WTC11 (cell line): ENCODE data around the gene LEFTY1. TPM values are rescaled to one million over a fixed set of nuclear protein-coding genes. Genes with fewer than 3 reads are reported as not detected.
A peak's percentile ranks its signal among the peaks of the same experiment; 100 is the strongest.

Experiments used
- ATAC-seq: fragments of 200-7000 bp; cut with Tn5 transposase; 2 replicates; pipeline ENCODE4 v1.10.0; 2021; ENCODE audit warnings: mild to moderate bottlenecking, moderate library complexity
- CTCF ChIA-PET: fragments of 300-600 bp; sonication (Branson Sonifier 250); formaldehyde crosslinking; loops from one replicate; lab custom pipeline; 2021; ENCODE audit warnings: antibody characterized with exemption; lab: Charles Lee
- POLR2A ChIA-PET: fragments of 350-600 bp; sonication (Branson Sonifier 250); formaldehyde crosslinking; loops from one replicate; lab custom pipeline; 2021; ENCODE audit warnings: antibody characterized with exemption; lab: Charles Lee
- DNase-seq: peaks from one replicate; pipeline ENCODE4 v3.0.0; 2021; ENCODE audit warnings: low spot score
- H3K27ac Mint-ChIP-seq: 2 replicates; pipeline ENCODE4 v1.8.0; 2021; ENCODE audit warnings: mixed read lengths
- H3K27me3 Mint-ChIP-seq: 2 replicates; pipeline ENCODE4 v1.8.0; 2021; ENCODE audit warnings: low read depth, mild to moderate bottlenecking, moderate library complexity, mixed read lengths
- H3K36me3 Mint-ChIP-seq: 2 replicates; pipeline ENCODE4 v1.8.0; 2021; ENCODE audit warnings: mixed read lengths
- H3K4me1 Mint-ChIP-seq: 2 replicates; pipeline ENCODE4 v1.8.0; 2022; ENCODE audit warnings: mixed read lengths
- H3K4me3 Mint-ChIP-seq: 2 replicates; pipeline ENCODE4 v1.8.0; 2021; ENCODE audit warnings: mild to moderate bottlenecking, moderate library complexity, mixed read lengths
- H3K9me3 Mint-ChIP-seq: 2 replicates; pipeline ENCODE4 v1.8.0; 2021; ENCODE audit warnings: mixed read lengths
- ATF2 ChIP-seq: sonication (generic); formaldehyde crosslinking; IDR thresholded peaks from 2 replicates; pipeline ENCODE4 v1.8.1; 2022; ENCODE audit warnings: low read depth, missing genetic modification reagents, borderline replicate concordance
- CBFB ChIP-seq: sonication (generic); formaldehyde crosslinking; IDR thresholded peaks from 2 replicates; pipeline ENCODE4 v1.8.1; 2022; ENCODE audit warnings: mild to moderate bottlenecking, low read depth, missing genetic modification reagents
- E2F1 ChIP-seq: sonication (generic); formaldehyde crosslinking; IDR thresholded peaks from 2 replicates; pipeline ENCODE4 v1.8.0; 2022; ENCODE audit warnings: mild to moderate bottlenecking, missing genetic modification reagents
- GRHL2 ChIP-seq: fragments of 250-450 bp; sonication (Bioruptor Pico); IDR thresholded peaks from 2 replicates; pipeline ENCODE4 v1.8.0; 2022; ENCODE audit warnings: mild to moderate bottlenecking, moderate library complexity; ENCODE audit not compliant: insufficient replicate concordance, severe bottlenecking
- JAZF1 ChIP-seq: fragments of 250-450 bp; sonication (Bioruptor Pico); IDR thresholded peaks from 2 replicates; pipeline ENCODE4 v1.9.0; 2021; ENCODE audit warnings: moderate library complexity, mild to moderate bottlenecking, inconsistent platforms
- NFE2L1 ChIP-seq: sonication (generic); formaldehyde crosslinking; IDR thresholded peaks from 2 replicates; pipeline ENCODE4 v1.8.1; 2023; ENCODE audit warnings: missing genetic modification reagents
- RORB ChIP-seq: fragments of 250-450 bp; sonication (Bioruptor Pico); IDR thresholded peaks from 2 replicates; pipeline ENCODE4 v1.9.0; 2021; ENCODE audit warnings: mild to moderate bottlenecking
- STAT6 ChIP-seq: sonication (generic); formaldehyde crosslinking; conservative IDR thresholded peaks from 2 replicates; pipeline ENCODE4 v1.8.1; 2023; ENCODE audit warnings: mild to moderate bottlenecking, low read depth, missing genetic modification reagents, moderate library complexity
- TEAD1 ChIP-seq: sonication (generic); formaldehyde crosslinking; IDR thresholded peaks from 2 replicates; pipeline ENCODE4 v1.8.0; 2022; ENCODE audit warnings: mild to moderate bottlenecking, missing genetic modification reagents
- TP53 ChIP-seq: sonication (generic); formaldehyde crosslinking; IDR thresholded peaks from 2 replicates; pipeline ENCODE4 v1.8.1; 2023; ENCODE audit warnings: mild to moderate bottlenecking, missing genetic modification reagents
- ZBTB43 ChIP-seq: sonication (generic); formaldehyde crosslinking; IDR thresholded peaks from 2 replicates; pipeline ENCODE4 v1.8.1; 2023; ENCODE audit warnings: mild to moderate bottlenecking, missing genetic modification reagents
- ZNF317 ChIP-seq: sonication (generic); formaldehyde crosslinking; IDR thresholded peaks from 2 replicates; pipeline ENCODE4 v1.8.1; 2023; ENCODE audit warnings: low read depth, mild to moderate bottlenecking, moderate library complexity, missing genetic modification reagents, borderline replicate concordance
- ZNF396 ChIP-seq: fragments of 250-450 bp; sonication (Bioruptor Pico); IDR thresholded peaks from 2 replicates; pipeline ENCODE4 v1.8.0; 2021; ENCODE audit warnings: mild to moderate bottlenecking, moderate library complexity, borderline replicate concordance
- total RNA-seq: library from RNA; stranded (reverse); gene quantifications from 3 replicates; pipeline ENCODE4 v1.2.3, GENCODE V29; 2021
- TF ChIP-seq, protein P1 (sequence below): fragments of 200-600 bp; IDR thresholded peaks from 2 replicates; pipeline ENCODE4 v1.8.0; 2022; ENCODE audit warnings: antibody characterized with exemption
- TF ChIP-seq, protein P2 (sequence below): sonication (generic); formaldehyde crosslinking; IDR thresholded peaks from 2 replicates; pipeline ENCODE4 v1.8.1; 2023; ENCODE audit warnings: mild to moderate bottlenecking, moderate library complexity, missing genetic modification reagents
- TF ChIP-seq, protein P3 (sequence below): sonication (generic); formaldehyde crosslinking; IDR thresholded peaks from 2 replicates; pipeline ENCODE4 v1.8.1; 2023; ENCODE audit warnings: mild to moderate bottlenecking, missing genetic modification reagents, borderline replicate concordance

LEFTY1 gene
- total RNA-seq, 1 experiment from 2014 or later: 52.9 TPM

DNA sequence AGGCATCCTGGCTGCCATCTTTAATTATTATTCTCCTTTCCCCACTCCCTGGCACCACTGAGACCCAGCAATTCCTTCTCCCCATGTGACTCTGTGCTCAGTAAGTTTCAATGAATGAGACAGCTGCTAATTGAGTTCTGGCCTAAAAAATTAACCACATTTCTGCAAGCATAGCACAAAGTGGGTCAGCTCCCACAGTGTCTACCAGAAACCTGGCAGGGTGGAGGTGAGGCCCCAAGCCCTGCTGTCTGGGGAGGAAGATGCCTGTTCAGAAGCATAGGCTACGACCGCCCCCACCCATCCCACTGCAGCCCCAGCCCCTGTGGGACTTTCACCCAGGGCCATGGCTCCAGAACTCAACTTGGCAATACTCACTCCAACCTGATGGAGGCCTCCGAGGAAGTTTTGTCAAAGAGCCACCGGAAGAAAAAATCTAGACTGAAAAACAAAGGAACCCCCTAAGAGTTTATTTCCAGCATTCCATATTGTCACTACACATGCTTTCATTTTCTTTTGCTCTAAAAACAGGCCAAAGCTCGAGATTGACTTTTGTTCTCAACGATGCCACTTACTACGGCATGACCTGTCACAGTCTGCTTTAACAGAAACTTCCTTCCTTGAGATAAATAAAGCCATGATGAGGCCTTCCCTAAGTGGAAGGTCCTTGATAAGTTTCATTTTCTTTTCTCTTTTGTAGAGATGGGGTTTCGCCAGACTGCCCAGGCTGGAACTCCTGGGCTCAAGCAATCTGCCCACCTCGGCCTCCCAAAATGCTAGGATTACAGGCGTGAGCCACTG lies 33.2 kb downstream of the LEFTY1 start:
- H3K4me1 Mint-ChIP-seq: no peaks in the 10 kb centered on the region
- ATAC-seq: peak; percentile 27; the same call in 1 of the 2 replicates
- peaks cover 86% of the 10 kb centered on the region for H3K36me3 Mint-ChIP-seq
- TF ChIP-seq ZNF396 (CRISPR knock-in tag) (no peak), E2F1 (CRISPR knock-in tag) (no peak), ATF2 (CRISPR knock-in tag) (no peak), ZBTB43 (CRISPR knock-in tag) (no peak), JAZF1 (no peak), RORB (CRISPR knock-in tag) (no peak), TP53 (CRISPR knock-in tag) (no peak), STAT6 (CRISPR knock-in tag) (no peak), GRHL2 (no peak), ZNF317 (no peak), TEAD1 (CRISPR knock-in tag) (no peak), CBFB (CRISPR knock-in tag) (no peak), NFE2L1 (CRISPR knock-in tag) (no peak)
- TF ChIP-seq, protein P1, sequence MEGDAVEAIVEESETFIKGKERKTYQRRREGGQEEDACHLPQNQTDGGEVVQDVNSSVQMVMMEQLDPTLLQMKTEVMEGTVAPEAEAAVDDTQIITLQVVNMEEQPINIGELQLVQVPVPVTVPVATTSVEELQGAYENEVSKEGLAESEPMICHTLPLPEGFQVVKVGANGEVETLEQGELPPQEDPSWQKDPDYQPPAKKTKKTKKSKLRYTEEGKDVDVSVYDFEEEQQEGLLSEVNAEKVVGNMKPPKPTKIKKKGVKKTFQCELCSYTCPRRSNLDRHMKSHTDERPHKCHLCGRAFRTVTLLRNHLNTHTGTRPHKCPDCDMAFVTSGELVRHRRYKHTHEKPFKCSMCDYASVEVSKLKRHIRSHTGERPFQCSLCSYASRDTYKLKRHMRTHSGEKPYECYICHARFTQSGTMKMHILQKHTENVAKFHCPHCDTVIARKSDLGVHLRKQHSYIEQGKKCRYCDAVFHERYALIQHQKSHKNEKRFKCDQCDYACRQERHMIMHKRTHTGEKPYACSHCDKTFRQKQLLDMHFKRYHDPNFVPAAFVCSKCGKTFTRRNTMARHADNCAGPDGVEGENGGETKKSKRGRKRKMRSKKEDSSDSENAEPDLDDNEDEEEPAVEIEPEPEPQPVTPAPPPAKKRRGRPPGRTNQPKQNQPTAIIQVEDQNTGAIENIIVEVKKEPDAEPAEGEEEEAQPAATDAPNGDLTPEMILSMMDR: no peak
- TF ChIP-seq, protein P2, sequence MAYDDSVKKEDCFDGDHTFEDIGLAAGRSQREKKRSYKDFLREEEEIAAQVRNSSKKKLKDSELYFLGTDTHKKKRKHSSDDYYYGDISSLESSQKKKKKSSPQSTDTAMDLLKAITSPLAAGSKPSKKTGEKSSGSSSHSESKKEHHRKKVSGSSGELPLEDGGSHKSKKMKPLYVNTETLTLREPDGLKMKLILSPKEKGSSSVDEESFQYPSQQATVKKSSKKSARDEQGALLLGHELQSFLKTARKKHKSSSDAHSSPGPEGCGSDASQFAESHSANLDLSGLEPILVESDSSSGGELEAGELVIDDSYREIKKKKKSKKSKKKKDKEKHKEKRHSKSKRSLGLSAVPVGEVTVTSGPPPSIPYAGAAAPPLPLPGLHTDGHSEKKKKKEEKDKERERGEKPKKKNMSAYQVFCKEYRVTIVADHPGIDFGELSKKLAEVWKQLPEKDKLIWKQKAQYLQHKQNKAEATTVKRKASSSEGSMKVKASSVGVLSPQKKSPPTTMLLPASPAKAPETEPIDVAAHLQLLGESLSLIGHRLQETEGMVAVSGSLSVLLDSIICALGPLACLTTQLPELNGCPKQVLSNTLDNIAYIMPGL (CRISPR knock-in tag): no peak
- TF ChIP-seq, protein P3, sequence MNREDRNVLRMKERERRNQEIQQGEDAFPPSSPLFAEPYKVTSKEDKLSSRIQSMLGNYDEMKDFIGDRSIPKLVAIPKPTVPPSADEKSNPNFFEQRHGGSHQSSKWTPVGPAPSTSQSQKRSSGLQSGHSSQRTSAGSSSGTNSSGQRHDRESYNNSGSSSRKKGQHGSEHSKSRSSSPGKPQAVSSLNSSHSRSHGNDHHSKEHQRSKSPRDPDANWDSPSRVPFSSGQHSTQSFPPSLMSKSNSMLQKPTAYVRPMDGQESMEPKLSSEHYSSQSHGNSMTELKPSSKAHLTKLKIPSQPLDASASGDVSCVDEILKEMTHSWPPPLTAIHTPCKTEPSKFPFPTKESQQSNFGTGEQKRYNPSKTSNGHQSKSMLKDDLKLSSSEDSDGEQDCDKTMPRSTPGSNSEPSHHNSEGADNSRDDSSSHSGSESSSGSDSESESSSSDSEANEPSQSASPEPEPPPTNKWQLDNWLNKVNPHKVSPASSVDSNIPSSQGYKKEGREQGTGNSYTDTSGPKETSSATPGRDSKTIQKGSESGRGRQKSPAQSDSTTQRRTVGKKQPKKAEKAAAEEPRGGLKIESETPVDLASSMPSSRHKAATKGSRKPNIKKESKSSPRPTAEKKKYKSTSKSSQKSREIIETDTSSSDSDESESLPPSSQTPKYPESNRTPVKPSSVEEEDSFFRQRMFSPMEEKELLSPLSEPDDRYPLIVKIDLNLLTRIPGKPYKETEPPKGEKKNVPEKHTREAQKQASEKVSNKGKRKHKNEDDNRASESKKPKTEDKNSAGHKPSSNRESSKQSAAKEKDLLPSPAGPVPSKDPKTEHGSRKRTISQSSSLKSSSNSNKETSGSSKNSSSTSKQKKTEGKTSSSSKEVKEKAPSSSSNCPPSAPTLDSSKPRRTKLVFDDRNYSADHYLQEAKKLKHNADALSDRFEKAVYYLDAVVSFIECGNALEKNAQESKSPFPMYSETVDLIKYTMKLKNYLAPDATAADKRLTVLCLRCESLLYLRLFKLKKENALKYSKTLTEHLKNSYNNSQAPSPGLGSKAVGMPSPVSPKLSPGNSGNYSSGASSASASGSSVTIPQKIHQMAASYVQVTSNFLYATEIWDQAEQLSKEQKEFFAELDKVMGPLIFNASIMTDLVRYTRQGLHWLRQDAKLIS (CRISPR knock-in tag): no peak
- no peak overlapping the region for H3K4me3 Mint-ChIP-seq
- H3K9me3 Mint-ChIP-seq: peaks cover 12% of the 10 kb centered on the region
- H3K27me3 Mint-ChIP-seq: peaks cover 3% of the 10 kb centered on the region; the same call in 1 of the 2 replicates
- DNase-seq: no peak
- H3K27ac Mint-ChIP-seq: no peak overlapping the region
- POLR2A ChIA-PET: no interaction called here
- CTCF ChIA-PET: interaction anchor here (0.6 to 1.4 kb wide), 6 partner anchors 10 to 203 kb away, joined by 3 read pairs; partner anchors contain the start of gene ENAH
